ENCODE data around the gene LAMTOR3.

DNA sequence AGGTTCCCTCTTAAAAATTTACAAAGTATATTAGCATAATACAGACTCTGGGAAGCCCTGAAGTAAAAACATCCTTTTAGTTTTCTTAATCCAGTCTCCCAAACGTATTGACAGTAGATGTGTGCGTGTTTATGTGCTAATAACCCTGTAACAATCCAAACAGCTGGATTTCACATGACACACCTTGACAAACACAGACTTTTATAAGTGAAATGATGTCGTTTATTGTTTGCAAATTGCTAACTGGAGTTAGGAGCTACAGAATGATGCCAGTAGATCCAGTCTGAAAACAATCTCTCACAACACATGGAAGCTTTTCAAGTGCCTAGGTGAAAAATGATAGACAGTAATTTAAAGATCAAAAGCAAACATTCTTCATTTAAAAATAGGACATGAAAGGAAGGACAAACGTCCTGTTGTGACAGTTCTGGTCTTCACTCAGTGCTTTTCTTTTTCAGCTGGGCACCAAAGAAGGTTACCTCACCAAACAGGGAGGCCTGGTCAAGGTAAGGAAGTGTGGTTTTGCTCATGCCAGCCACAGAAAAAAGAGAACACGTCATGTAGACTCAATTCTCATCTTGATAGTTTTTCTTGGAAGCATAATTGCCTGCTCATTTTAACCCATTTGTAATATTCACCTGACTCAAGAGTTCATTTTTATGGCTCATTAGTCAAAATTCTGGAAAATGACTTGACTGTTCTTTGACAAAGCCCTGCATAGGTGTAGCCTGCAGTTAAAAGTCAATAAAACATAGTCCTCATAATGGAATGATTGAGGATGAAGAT is 32.9 kb downstream of the LAMTOR3 start:
- TF ChIP-seq EZH2phosphoT487 (IDR thresholded peaks at IDR 0.05; ENCODE audit: borderline replicate concordance) (no peak), CTCF (conservative IDR thresholded peaks at IDR 0.05; ENCODE audit: low read length) (no peak)
